ENCODE results near the gene VPS36. TPM values are rescaled to one million over a fixed set of nuclear protein-coding genes. Genes with fewer than 3 reads are reported as not detected.
A peak's percentile ranks its signal among the peaks of the same experiment; 100 is the strongest.

VPS36 gene
- total RNA-seq, 1 experiment from 2014 or later: 52.9 TPM

GRCh38 chr13:52447354-52447753 is 3.1 kb downstream of the VPS36 start:
- no peak overlapping the region for H3K4me3 ChIP-seq (ENCODE audit: low read depth, low read length, poor library complexity, severe bottlenecking)
- peaks cover 4% of the 10 kb centered on the region for H3K36me3 ChIP-seq (ENCODE audit: insufficient read depth, low read length, poor library complexity, severe bottlenecking)
- BruUV-seq (replicated peaks): no TSS peak
- peaks cover 13% of the 10 kb centered on the region for H3K4me1 ChIP-seq (ENCODE audit: insufficient read depth, low read length, poor library complexity, severe bottlenecking)
- H3K27me3 ChIP-seq (replicated peaks; ENCODE audit: insufficient read depth, low read depth, low read length, poor library complexity): no peaks in the 10 kb centered on the region
- ChIA-PET CTCF (interaction anchor here (0.6 kb wide), 1 partner anchor 176 kb away, joined by 4 read pairs; no protein-coding TSS in a partner anchor), POLR2A (ENCODE audit: low non-redundant PET) (no interaction called here)
- TF ChIP-seq CTCF (conservative IDR thresholded peaks at IDR 0.05; ENCODE audit: low read depth, low read length) (no peak), EZH2 (IDR thresholded peaks at IDR 0.05; ENCODE audit: borderline replicate concordance, low read depth, low read length, poor library complexity, severe bottlenecking) (no peak)
- intact Hi-C loops (cut with micrococcal nuclease; ENCODE audit: unreplicated experiment): no loop called here
- no peaks in the 10 kb centered on the region for H3K9me3 ChIP-seq (ENCODE audit: low read depth, low read length, poor library complexity, severe bottlenecking)
- H3K27ac ChIP-seq (ENCODE audit: low read depth, low read length, poor library complexity, severe bottlenecking): no peak overlapping the region
- DNase-seq (ENCODE audit: low spot score): no peak

GRCh38 chr13:52446265-52446664 is 4.2 kb downstream of the VPS36 start:
- H3K27me3 ChIP-seq (replicated peaks; ENCODE audit: insufficient read depth, low read depth, low read length, poor library complexity): no peaks in the 10 kb centered on the region
- CTCF ChIA-PET: no interaction called here
- intact Hi-C loops (cut with micrococcal nuclease; ENCODE audit: unreplicated experiment): no loop called here
- peaks cover 13% of the 10 kb centered on the region for H3K4me1 ChIP-seq (ENCODE audit: insufficient read depth, low read length, poor library complexity, severe bottlenecking)
- peaks cover 4% of the 10 kb centered on the region for H3K36me3 ChIP-seq (ENCODE audit: insufficient read depth, low read length, poor library complexity, severe bottlenecking)
- DNase-seq (ENCODE audit: low spot score): peak; percentile 20
- BruUV-seq (replicated peaks): no TSS peak
- no peak overlapping the region for H3K4me3 ChIP-seq (ENCODE audit: low read depth, low read length, poor library complexity, severe bottlenecking)
- no peak overlapping the region for H3K27ac ChIP-seq (ENCODE audit: low read depth, low read length, poor library complexity, severe bottlenecking)
- no peaks in the 10 kb centered on the region for H3K9me3 ChIP-seq (ENCODE audit: low read depth, low read length, poor library complexity, severe bottlenecking)
- no peak for TF ChIP-seq CTCF (conservative IDR thresholded peaks at IDR 0.05; ENCODE audit: low read depth, low read length)
- no peak for TF ChIP-seq EZH2 (IDR thresholded peaks at IDR 0.05; ENCODE audit: borderline replicate concordance, low read depth, low read length, poor library complexity, severe bottlenecking)
- POLR2A ChIA-PET (ENCODE audit: low non-redundant PET): no interaction called here

GRCh38 chr13:52432456-52432855 is 18.0 kb downstream of the VPS36 start:
- ChIA-PET POLR2A (ENCODE audit: low non-redundant PET) (no interaction called here), CTCF (no interaction called here)
- Histone ChIP-seq H3K9me3 (ENCODE audit: low read depth, low read length, poor library complexity, severe bottlenecking) (no peaks in the 10 kb centered on the region), H3K4me1 (ENCODE audit: insufficient read depth, low read length, poor library complexity, severe bottlenecking) (no peaks in the 10 kb centered on the region), H3K4me3 (ENCODE audit: low read depth, low read length, poor library complexity, severe bottlenecking) (no peak overlapping the region), H3K36me3 (ENCODE audit: insufficient read depth, low read length, poor library complexity, severe bottlenecking) (peaks cover 52% of the 10 kb centered on the region), H3K27me3 (replicated peaks; ENCODE audit: insufficient read depth, low read depth, low read length, poor library complexity) (no peaks in the 10 kb centered on the region), H3K27ac (ENCODE audit: low read depth, low read length, poor library complexity, severe bottlenecking) (no peak overlapping the region)
- no TSS peak for BruUV-seq (replicated peaks)
- TF ChIP-seq EZH2 (IDR thresholded peaks at IDR 0.05; ENCODE audit: borderline replicate concordance, low read depth, low read length, poor library complexity, severe bottlenecking) (no peak), CTCF (conservative IDR thresholded peaks at IDR 0.05; ENCODE audit: low read depth, low read length) (no peak)
- DNase-seq (ENCODE audit: low spot score): no peak
- intact Hi-C loops (cut with micrococcal nuclease; ENCODE audit: unreplicated experiment): no loop called here
